ENCODE results near the gene ACTL6B. TPM values are rescaled to one million over a fixed set of nuclear protein-coding genes. Genes with fewer than 3 reads are reported as not detected.

The ACTL6B gene
- total RNA-seq, 2 donors from 2014 or later: not detected

DNA sequence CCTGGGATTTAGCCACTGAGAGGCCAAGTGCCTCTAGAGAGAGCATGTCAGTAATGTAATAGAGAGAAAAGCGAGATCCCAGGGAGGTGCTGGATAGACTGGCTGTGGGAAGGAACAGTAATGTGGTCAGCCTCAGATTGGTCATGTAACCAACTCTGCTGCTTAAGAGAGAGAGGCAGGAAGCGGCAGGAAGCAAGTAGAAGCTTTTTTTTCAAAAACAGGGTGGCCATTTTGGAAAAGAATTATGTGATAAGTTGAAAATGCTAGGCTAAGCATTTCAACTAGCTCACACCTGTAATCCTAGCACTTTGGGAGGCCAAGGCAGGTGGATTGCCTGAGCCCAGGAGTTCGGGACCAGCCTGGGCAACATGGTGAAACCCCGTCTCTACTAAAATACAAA, 57.8 kb downstream of the ACTL6B start:
- H3K4me1 Mint-ChIP-seq: peaks cover 10% of the 10 kb centered on the region
- peaks cover 13% of the 10 kb centered on the region for H3K27me3 Mint-ChIP-seq (ENCODE audit: insufficient read depth)
- H3K27ac Mint-ChIP-seq: no peak overlapping the region
- Histone ChIP-seq H3K27ac (ENCODE audit: low read depth, low read length) (no peak overlapping the region), H3K36me3 (ENCODE audit: control insufficient read depth, insufficient read depth, low read length) (no peaks in the 10 kb centered on the region), H3K4me1 (ENCODE audit: control insufficient read depth, insufficient read depth, low read length) (no peaks in the 10 kb centered on the region), H3K27me3 (ENCODE audit: control insufficient read depth, insufficient read depth, low read length, poor library complexity, severe bottlenecking) (no peaks in the 10 kb centered on the region), H3K9me3 (ENCODE audit: control insufficient read depth, low read length) (no peaks in the 10 kb centered on the region), H3K9ac (ENCODE audit: extremely low read depth, low read length, poor library complexity, severe bottlenecking) (no peak overlapping the region), H3K4me3 (ENCODE audit: low read length) (no peak overlapping the region)
- DNase-seq: no peak
- no peak for TF ChIP-seq CTCF (conservative IDR thresholded peaks at IDR 0.05)
- WGBS, 2 experiments (ENCODE audit: insufficient coverage in 1 of 2, insufficient read length in 1 of 2): 95% methylated on average over 4 of the region's 4 CpGs
- H3K36me3 Mint-ChIP-seq (ENCODE audit: low read depth): no peaks in the 10 kb centered on the region
- no peak overlapping the region for H3K4me3 Mint-ChIP-seq
- no peaks in the 10 kb centered on the region for H3K9me3 Mint-ChIP-seq

DNA sequence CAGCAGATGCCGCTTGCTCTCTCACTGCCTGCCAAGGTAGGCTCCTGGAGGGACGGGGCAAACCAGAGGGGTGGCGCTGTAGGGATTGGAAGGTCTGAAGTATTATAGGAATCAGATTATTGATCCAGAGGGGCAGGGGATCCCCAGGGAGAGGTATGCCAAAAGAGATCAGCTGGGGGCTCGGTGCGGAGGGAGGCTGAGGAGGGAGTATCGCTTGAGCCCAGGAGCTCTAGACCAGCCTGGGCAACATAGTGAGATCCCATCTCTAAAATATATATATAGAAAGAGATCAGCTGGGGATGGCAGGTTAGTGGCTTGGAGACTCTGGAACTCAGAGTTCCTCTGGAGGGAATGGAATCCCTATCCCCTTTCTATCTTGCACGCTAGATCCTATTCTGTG, 61.1 kb downstream of the ACTL6B start:
- Mint-ChIP-seq H3K4me3 (no peak overlapping the region), H3K9me3 (no peaks in the 10 kb centered on the region), H3K4me1 (peaks cover 4% of the 10 kb centered on the region), H3K27me3 (ENCODE audit: insufficient read depth) (peaks cover 25% of the 10 kb centered on the region), H3K27ac (no peak overlapping the region), H3K36me3 (ENCODE audit: low read depth) (no peaks in the 10 kb centered on the region)
- DNase-seq: no peak
- H3K36me3 ChIP-seq (ENCODE audit: control insufficient read depth, insufficient read depth, low read length): no peaks in the 10 kb centered on the region
- WGBS, 2 experiments (ENCODE audit: insufficient coverage in 1 of 2, insufficient read length in 1 of 2): 94 to 96% methylated on average over 2 to 7 of the region's 7 CpGs
- H3K9me3 ChIP-seq (ENCODE audit: control insufficient read depth, low read length): no peaks in the 10 kb centered on the region
- no peaks in the 10 kb centered on the region for H3K27me3 ChIP-seq (ENCODE audit: control insufficient read depth, insufficient read depth, low read length, poor library complexity, severe bottlenecking)
- no peaks in the 10 kb centered on the region for H3K4me1 ChIP-seq (ENCODE audit: control insufficient read depth, insufficient read depth, low read length)
- no peak overlapping the region for H3K27ac ChIP-seq (ENCODE audit: low read depth, low read length)
- H3K4me3 ChIP-seq (ENCODE audit: low read length): no peak overlapping the region
- TF ChIP-seq CTCF (conservative IDR thresholded peaks at IDR 0.05): no peak
- no peak overlapping the region for H3K9ac ChIP-seq (ENCODE audit: extremely low read depth, low read length, poor library complexity, severe bottlenecking)

Other genes starting within 250 kb of the ACTL6B start
- 1 to 10 TPM; 1.9 to 2.3 TPM for gene ZCWPW1, start 227.7 kb downstream of the ACTL6B start, total RNA-seq
- 10 to 100 TPM; 32.9 to 48.0 TPM for gene MEPCE, start 226.6 kb downstream of the ACTL6B start, total RNA-seq
- gene PPP1R35, start 220.0 kb downstream of the ACTL6B start, total RNA-seq: 10 to 100 TPM; 43.8 to 65.6 TPM
- gene SPACDR, start 192.2 kb downstream of the ACTL6B start, total RNA-seq: 1 to 10 TPM; 1.3 to 1.5 TPM
- gene TSC22D4, start 177.2 kb downstream of the ACTL6B start, total RNA-seq: 10 to 100 TPM; 30.9 to 35.2 TPM
- gene NYAP1, start 172.5 kb downstream of the ACTL6B start, total RNA-seq: 1 to 10 TPM; 7.9 to 9.3 TPM
- gene AGFG2, start 117.2 kb downstream of the ACTL6B start, total RNA-seq: 10 to 100 TPM in 1 of 2 donors, 1 to 10 TPM in 1; 8.5 to 28.9 TPM
- 1 to 10 TPM; 5.8 to 6.3 TPM for gene SAP25, start 82.5 kb downstream of the ACTL6B start, total RNA-seq
- 10 to 100 TPM; 49.4 to 56.0 TPM for gene LRCH4, start 70.3 kb downstream of the ACTL6B start, total RNA-seq
- 1 to 10 TPM; 1.3 to 3.0 TPM for gene FBXO24, start 70.1 kb downstream of the ACTL6B start, total RNA-seq
- gene PCOLCE, start 54.1 kb downstream of the ACTL6B start, total RNA-seq: 10 to 100 TPM; 17.5 to 37.7 TPM
- 10 to 100 TPM; 19.8 to 25.5 TPM for gene MOSPD3, start 43.9 kb downstream of the ACTL6B start, total RNA-seq
- gene TFR2, start 14.9 kb downstream of the ACTL6B start, total RNA-seq: 1 to 10 TPM; 1.4 to 2.1 TPM
- 100 to 1,000 TPM; 197 to 230 TPM for gene GNB2, start 17.3 kb upstream of the ACTL6B start, total RNA-seq
- gene GIGYF1, start 37.8 kb upstream of the ACTL6B start, total RNA-seq: 100 to 1,000 TPM in 1 of 2 donors, 10 to 100 TPM in 1; 90.0 to 101 TPM
- 10 to 100 TPM; 51.7 to 59.2 TPM for gene POP7, start 49.7 kb upstream of the ACTL6B start, total RNA-seq
- under 1 TPM in 1 of 2 donors, not detected in 1; 0.33 TPM for gene EPO, start 64.0 kb upstream of the ACTL6B start, total RNA-seq
- gene ZAN, start 77.1 kb upstream of the ACTL6B start, total RNA-seq: not detected
- 100 to 1,000 TPM; 106 to 117 TPM for gene EPHB4, start 171.1 kb upstream of the ACTL6B start, total RNA-seq
- 10 to 100 TPM; 22.5 to 35.1 TPM for gene SLC12A9, start 196.3 kb upstream of the ACTL6B start, total RNA-seq
- 100 to 1,000 TPM; 107 to 114 TPM for gene TRIP6, start 210.9 kb upstream of the ACTL6B start, total RNA-seq
- gene SRRT, start 218.7 kb upstream of the ACTL6B start, total RNA-seq: 100 to 1,000 TPM; 186 to 236 TPM
- 1 to 10 TPM; 3.7 to 4.0 TPM for gene UFSP1, start 233.3 kb upstream of the ACTL6B start, total RNA-seq
- gene ACHE, start 239.4 kb upstream of the ACTL6B start, total RNA-seq: 10 to 100 TPM in 1 of 2 donors, 1 to 10 TPM in 1; 2.6 to 13.7 TPM